Progenitor cell of endocrine pancreas (in vitro differentiated cells): ENCODE measurements around the gene TBC1D25. TPM values are rescaled to one million over a fixed set of nuclear protein-coding genes. Genes with fewer than 3 reads are reported as not detected.
"Not testable (repeated sequence)": the region's sequence is repeated elsewhere in the genome, so short reads cannot be mapped to it uniquely, and the experiment has no call there.

Experiments
- DNase-seq: peaks from one replicate; pipeline ENCODE4 v3.0.0; 2021; ENCODE audit warnings: low spot score; ENCODE audit not compliant: unreplicated experiment
- H3K27ac Mint-ChIP-seq: 2 replicates; pipeline ENCODE4 v1.8.0; 2021; ENCODE audit warnings: mild to moderate bottlenecking, moderate library complexity, mixed read lengths
- H3K27me3 Mint-ChIP-seq: 2 replicates; pipeline ENCODE4 v1.8.0; 2021; ENCODE audit warnings: mixed read lengths
- H3K36me3 Mint-ChIP-seq: 2 replicates; pipeline ENCODE4 v1.8.0; 2022; ENCODE audit warnings: mixed read lengths; ENCODE audit not compliant: insufficient read depth
- H3K4me1 Mint-ChIP-seq: 2 replicates; pipeline ENCODE4 v1.8.0; 2021; ENCODE audit warnings: low read depth, mixed read lengths
- H3K4me3 Mint-ChIP-seq: 2 replicates; pipeline ENCODE4 v1.8.0; 2021; ENCODE audit warnings: low read depth, mild to moderate bottlenecking, moderate library complexity, mixed read lengths
- H3K9me3 Mint-ChIP-seq: 2 replicates; pipeline ENCODE4 v1.8.0; 2021; ENCODE audit warnings: low read depth, mixed read lengths
- total RNA-seq: library from RNA; stranded (reverse); gene quantifications from 2 replicates; pipeline ENCODE4 v1.2.1, GENCODE V29; 2021
- TF ChIP-seq, protein P1 (sequence below): fragments of 200-600 bp; sonication (generic); IDR thresholded peaks from one replicate; pipeline ENCODE4 v1.5.0; 2021; ENCODE audit warnings: antibody characterized with exemption, mild to moderate bottlenecking; ENCODE audit not compliant: unreplicated experiment

Gene TBC1D25
- total RNA-seq, 1 donor from 2014 or later, result 12.6 TPM

DNA sequence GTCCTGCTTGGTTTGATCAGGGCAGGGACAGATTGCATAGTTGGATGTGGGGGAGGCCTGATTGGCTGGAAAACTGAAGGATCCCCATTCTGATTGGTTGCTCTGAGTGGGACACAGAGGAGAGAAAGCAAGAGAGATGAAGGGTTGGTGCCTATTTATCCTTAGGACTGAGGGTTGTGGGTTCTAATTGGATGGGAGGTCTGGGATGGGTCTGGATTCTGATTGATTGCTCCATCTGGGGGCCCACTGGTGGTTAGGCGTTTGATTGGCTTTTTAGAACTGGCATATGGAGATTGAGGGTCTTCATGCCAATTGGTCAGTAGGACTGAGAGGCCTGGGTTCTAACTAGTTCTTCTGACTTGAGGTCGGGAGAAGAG, 18.6 kb upstream of the TBC1D25 start:
- no peak for DNase-seq
- H3K4me3 Mint-ChIP-seq, result peak overlapping the region; percentile 87
- TF ChIP-seq, protein P1, sequence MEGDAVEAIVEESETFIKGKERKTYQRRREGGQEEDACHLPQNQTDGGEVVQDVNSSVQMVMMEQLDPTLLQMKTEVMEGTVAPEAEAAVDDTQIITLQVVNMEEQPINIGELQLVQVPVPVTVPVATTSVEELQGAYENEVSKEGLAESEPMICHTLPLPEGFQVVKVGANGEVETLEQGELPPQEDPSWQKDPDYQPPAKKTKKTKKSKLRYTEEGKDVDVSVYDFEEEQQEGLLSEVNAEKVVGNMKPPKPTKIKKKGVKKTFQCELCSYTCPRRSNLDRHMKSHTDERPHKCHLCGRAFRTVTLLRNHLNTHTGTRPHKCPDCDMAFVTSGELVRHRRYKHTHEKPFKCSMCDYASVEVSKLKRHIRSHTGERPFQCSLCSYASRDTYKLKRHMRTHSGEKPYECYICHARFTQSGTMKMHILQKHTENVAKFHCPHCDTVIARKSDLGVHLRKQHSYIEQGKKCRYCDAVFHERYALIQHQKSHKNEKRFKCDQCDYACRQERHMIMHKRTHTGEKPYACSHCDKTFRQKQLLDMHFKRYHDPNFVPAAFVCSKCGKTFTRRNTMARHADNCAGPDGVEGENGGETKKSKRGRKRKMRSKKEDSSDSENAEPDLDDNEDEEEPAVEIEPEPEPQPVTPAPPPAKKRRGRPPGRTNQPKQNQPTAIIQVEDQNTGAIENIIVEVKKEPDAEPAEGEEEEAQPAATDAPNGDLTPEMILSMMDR, result no peak
- H3K4me1 Mint-ChIP-seq, result peaks cover 8% of the 10 kb centered on the region
- peaks cover 7% of the 10 kb centered on the region for H3K9me3 Mint-ChIP-seq
- H3K27ac Mint-ChIP-seq, result peak overlapping the region; percentile 85
- H3K27me3 Mint-ChIP-seq, result no peaks in the 10 kb centered on the region
- H3K36me3 Mint-ChIP-seq, result peaks cover 1% of the 10 kb centered on the region

DNA sequence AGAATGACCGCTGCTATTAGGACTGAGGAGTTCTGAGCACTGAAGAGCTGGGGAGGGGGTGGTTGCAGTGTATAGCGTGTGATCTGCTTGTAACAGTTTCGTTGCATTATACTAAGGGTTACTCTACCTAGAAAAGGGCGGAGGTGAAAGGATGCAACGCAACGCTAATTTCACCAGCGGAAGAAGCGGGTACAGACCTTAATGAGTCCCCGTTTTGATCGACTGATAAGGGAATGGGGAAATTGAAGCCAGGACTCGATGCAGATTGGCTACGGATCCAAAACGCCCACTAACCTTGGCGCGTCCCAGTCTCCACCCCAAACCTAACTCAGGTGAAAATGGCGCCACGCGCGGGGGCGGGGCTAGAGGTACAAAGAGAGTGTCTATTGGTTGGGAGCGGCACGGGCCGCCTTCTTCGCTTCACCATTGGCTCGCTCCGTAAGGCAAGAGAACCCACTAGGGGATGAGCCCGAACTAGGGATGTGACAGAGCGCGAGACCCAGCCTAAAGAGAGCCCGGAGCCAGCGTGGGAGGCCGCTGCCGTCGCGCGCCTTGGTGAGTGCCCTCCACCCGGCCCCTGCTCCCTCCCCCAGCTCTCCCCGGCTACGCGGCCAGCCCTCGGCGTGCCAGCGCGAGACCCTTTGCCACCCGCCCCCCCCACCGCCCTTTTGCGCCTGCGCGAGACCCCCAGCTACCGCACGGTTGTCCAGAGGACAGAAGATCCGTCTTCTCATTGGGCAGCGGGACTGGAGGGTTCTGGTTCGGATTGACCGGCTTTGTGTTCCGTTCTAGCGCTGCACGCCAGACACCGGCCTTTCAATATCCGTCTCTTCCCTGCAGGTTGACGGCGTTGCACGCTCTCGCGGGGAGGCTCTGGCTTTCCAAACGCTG, 17.9 kb upstream of the TBC1D25 start, which contains the start of gene EBP:
TSS of gene EBP (plus strand) at position 456 of the 891 bp plus-strand sequence. CDS start 1,964 bp downstream, outside the sequence.
- Mint-ChIP-seq H3K36me3 (peaks cover 1% of the 10 kb centered on the region), H3K4me1 (peaks cover 8% of the 10 kb centered on the region), H3K4me3 (peak within 1 kb of the TSS; percentile 87), H3K9me3 (peaks cover 7% of the 10 kb centered on the region), H3K27me3 (no peaks in the 10 kb centered on the region), H3K27ac (peak within 1 kb of the TSS; percentile 93)
- TF ChIP-seq, protein P1, result no peak
- peak; percentile 72 for DNase-seq

DNA sequence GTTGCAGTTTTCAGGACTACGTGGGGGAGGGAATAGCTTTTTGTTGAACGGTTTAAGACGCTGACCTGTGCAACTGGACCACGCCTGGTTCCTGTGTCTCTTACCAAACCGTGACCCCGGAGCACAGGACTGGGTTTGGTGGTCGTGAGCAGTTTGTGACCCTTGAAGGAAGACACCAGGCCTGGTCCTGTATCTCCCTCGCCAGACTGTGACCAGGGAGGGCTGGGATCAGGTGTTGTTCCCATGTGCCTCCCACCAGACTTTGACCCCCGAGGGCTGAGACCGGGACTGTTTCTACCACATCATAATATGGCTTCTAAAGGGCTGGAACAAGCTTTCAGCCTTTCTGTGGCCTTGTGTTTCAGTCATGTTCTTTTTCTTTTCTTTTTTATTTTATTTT, 17.2 kb upstream of the TBC1D25 start:
- peak overlapping the region; percentile 93 for H3K27ac Mint-ChIP-seq
- H3K9me3 Mint-ChIP-seq, result peaks cover 7% of the 10 kb centered on the region
- H3K36me3 Mint-ChIP-seq, result peaks cover 1% of the 10 kb centered on the region
- peaks cover 8% of the 10 kb centered on the region for H3K4me1 Mint-ChIP-seq
- H3K27me3 Mint-ChIP-seq, result no peaks in the 10 kb centered on the region
- TF ChIP-seq, protein P1, result no peak
- H3K4me3 Mint-ChIP-seq, result peak overlapping the region; percentile 87
- DNase-seq, result no peak

DNA sequence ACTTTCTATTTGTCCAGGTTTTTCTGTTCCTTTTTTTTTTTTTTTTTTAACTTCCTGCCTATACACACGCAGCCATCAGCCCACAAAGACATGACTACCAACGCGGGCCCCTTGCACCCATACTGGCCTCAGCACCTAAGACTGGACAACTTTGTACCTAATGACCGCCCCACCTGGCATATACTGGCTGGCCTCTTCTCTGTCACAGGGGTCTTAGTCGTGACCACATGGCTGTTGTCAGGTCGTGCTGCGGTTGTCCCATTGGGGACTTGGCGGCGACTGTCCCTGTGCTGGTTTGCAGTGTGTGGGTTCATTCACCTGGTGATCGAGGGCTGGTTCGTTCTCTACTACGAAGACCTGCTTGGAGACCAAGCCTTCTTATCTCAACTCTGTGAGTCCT, 15.8 kb upstream of the TBC1D25 start:
- no peak for DNase-seq
- TF ChIP-seq, protein P1, result no peak
- Mint-ChIP-seq H3K4me1 (peaks cover 8% of the 10 kb centered on the region), H3K27me3 (no peaks in the 10 kb centered on the region), H3K36me3 (peaks cover 7% of the 10 kb centered on the region), H3K4me3 (peak overlapping the region; percentile 45), H3K27ac (peak overlapping the region; percentile 49), H3K9me3 (peaks cover 8% of the 10 kb centered on the region)

DNA sequence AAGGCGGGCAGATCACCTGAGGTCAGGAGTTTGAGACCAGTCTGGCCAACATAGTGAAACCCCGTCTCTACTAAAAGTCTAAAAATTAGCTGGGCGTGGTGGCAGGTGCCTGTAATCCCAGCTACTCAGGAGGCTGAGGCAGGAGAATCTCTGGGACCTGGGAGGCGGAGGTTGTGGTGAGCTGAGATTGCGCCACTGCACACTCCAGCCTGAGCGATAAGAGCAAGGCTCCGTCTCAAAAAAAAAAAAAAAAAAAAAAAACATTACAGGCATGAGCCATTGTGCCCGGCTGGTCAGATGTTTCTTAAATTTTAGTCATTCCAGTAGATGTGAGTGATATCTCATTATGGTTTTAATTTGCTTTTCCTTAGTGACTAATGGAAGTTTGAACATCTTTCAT, 13.7 kb upstream of the TBC1D25 start:
- H3K27ac Mint-ChIP-seq, H3K4me1 Mint-ChIP-seq, H3K36me3 Mint-ChIP-seq, H3K27me3 Mint-ChIP-seq, H3K4me3 Mint-ChIP-seq, H3K9me3 Mint-ChIP-seq, DNase-seq: not testable (repeated sequence)

DNA sequence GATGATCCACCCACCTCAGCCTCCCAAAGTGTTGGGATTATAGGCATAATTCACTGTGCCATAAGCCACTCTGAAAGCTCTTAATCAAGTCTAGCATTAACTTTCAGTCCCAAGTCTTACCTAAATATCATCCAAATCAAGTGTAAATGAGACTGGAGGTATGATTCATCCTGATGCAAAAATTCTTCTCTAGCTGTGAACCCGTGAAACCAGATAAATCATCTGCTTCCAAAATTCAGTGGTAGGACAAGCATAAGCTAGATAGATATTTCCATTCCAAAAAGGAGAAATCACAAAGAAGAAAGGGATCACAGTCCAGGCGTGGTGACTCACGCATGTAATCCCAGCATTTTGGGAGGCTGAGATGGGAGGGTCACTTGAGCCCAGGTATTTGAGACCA, 8.8 kb upstream of the TBC1D25 start:
- no peak overlapping the region for H3K4me3 Mint-ChIP-seq

More for the DNA sequence above, 8.8 kb upstream of the TBC1D25 start:
- H3K27me3 Mint-ChIP-seq, result no peaks in the 10 kb centered on the region
- DNase-seq, result no peak
- peaks cover 24% of the 10 kb centered on the region for H3K9me3 Mint-ChIP-seq
- TF ChIP-seq, protein P1, result no peak
- peaks cover 7% of the 10 kb centered on the region for H3K36me3 Mint-ChIP-seq
- no peaks in the 10 kb centered on the region for H3K4me1 Mint-ChIP-seq
- H3K27ac Mint-ChIP-seq, result no peak overlapping the region
